ENCODE data around the gene CISD3. TPM values are rescaled to one million over a fixed set of nuclear protein-coding genes. Genes with fewer than 3 reads are reported as not detected.
"Not testable (repeated sequence)": the region's sequence is repeated elsewhere in the genome, so short reads cannot be mapped to it uniquely, and the experiment has no call there.

CISD3 gene
- total RNA-seq, 1 donor from 2014 or later, result 51.5 TPM

GRCh38 chr17:38707678-38708351 is 22.3 kb upstream of the CISD3 start:
- DNase-seq (ENCODE audit: low spot score), result no peak

DNA sequence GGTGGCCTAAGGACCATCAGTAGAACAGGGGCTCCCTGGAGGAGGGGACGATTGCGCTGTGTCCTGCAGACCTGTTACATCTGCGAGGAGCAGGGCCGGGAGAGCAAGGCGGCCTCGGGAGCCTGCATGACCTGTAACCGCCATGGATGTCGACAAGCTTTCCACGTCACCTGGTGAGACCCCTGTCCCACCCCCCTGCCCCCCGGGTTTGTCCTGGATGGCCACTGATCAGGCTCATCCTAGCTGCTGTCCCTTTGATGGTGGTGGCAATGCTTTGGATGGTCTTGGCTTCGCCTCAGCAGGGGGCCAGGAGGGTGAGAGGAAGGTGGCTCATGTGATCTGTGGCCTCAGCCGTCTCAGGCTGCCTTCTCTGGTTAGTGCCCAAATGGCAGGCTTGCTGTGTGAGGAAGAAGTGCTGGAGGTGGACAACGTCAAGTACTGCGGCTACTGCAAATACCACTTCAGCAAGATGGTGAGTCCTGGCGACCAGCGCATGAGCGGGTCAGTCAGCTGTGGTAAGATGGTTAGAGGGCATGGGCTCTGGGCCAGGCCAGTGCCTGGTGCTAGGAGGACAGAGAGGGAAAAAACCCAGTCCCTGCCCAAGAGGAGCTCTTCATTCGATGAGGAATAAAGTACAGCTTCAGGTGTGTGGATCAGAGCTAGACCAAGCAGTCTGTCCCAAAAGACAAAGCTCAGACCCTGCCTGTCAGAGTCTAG is 20.9 kb upstream of the CISD3 start:
- no peak for DNase-seq (ENCODE audit: low spot score)

DNA sequence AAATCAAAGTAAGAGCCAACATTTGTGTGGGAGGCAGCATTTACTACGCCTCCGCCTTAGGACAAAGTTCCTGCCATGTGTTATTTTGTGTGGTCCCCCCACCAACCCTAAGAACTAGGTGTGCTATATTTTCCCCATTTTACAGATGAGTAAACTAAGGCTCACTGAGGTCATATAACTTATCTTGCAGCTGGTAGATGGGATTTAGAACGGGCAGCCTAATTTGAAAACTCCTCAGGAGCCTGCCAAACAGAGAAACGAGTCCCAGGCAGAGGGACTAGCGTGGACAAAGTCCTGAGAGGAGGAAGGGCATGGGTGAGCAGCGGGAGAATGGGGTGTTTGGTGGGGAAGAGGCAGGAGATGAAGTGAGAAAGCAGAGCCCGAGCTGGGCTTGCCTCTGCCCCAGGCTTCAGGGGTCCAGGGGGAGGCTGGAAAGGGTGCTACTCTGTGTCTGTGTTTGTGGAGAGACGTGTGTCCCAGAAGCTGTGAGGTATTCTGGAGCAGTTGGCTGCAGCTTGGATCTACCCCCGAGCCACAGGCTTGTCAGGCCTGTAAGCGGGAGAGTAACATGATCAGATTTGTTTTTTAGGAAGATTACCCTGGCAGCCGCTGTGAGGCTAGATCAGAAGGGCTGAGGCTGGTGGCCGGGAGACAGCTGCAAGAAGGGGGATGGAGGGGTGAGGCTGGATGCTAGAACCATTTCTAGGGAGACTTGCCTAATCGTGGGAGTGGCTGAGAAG is 20.1 kb upstream of the CISD3 start:
- no peak for DNase-seq (ENCODE audit: low spot score)

DNA sequence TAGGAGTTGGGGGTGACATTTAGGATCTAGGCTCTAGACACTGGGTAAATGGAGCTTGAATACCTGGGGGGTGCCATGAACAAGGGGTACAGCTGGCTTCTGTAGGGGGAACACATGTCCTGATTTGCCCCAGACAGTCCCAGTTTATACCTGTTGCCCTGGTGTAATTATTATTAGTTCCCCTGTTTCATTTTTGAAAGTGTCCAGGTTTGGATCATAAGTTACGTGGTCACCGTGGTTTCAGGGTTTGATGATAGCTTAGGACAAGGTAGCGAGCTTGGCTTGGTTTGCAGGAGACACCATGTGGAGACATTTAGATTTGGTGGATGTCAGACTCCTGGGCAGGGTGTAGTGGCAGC is 19.6 kb upstream of the CISD3 start:
- no peak for DNase-seq (ENCODE audit: low spot score)

- no peak for DNase-seq (ENCODE audit: low spot score)
Observed at GRCh38 chr17:38710985-38711384, 19.2 kb upstream of the CISD3 start.

- DNase-seq (ENCODE audit: low spot score), result no peak
Observed at GRCh38 chr17:38711792-38712571, 18.2 kb upstream of the CISD3 start.

DNA sequence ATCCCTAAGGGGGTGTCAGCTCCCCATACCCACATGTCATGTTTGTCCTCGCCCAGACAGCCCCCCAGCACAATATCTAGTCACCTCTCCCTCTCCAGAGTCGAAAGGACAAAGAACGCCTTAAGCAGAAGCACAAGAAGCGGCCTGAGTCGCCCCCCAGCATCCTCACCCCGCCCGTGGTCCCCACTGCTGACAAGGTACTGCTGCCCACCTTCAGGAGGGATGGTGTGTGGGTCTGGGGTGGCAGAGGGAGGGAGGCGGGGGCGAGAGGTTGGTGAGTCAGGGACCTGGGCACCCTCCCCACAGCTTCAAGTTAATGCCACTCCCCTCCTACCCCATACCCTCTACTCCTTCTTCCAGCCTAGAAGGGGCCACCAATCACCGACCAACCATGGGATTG is 17.5 kb upstream of the CISD3 start:
- DNase-seq (ENCODE audit: low spot score), result no peak

- no peak for DNase-seq (ENCODE audit: low spot score)
Observed at GRCh38 chr17:38713456-38714075, 16.6 kb upstream of the CISD3 start.

- no peak for DNase-seq (ENCODE audit: low spot score)
Observed at GRCh38 chr17:38715216-38715943, 14.8 kb upstream of the CISD3 start.

DNA sequence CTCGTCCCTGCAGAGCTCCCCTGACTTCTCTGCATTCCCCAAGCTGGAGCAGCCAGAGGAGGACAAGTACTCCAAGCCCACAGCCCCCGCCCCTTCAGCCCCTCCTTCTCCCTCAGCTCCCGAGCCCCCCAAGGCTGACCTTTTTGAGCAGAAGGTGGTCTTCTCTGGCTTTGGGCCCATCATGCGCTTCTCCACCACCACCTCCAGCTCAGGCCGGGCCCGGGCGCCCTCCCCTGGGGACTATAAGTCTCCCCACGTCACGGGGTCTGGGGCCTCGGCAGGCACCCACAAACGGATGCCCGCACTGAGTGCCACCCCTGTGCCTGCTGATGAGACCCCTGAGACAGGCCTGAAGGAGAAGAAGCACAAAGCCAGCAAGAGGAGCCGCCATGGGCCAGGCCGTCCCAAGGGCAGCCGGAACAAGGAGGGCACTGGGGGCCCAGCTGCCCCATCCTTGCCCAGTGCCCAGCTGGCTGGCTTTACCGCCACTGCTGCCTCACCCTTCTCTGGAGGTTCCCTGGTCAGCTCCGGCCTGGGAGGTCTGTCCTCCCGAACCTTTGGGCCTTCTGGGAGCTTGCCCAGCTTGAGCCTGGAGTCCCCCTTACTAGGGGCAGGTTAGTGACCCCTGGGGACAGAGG is 13.7 kb upstream of the CISD3 start:
- DNase-seq (ENCODE audit: low spot score), result no peak

DNA sequence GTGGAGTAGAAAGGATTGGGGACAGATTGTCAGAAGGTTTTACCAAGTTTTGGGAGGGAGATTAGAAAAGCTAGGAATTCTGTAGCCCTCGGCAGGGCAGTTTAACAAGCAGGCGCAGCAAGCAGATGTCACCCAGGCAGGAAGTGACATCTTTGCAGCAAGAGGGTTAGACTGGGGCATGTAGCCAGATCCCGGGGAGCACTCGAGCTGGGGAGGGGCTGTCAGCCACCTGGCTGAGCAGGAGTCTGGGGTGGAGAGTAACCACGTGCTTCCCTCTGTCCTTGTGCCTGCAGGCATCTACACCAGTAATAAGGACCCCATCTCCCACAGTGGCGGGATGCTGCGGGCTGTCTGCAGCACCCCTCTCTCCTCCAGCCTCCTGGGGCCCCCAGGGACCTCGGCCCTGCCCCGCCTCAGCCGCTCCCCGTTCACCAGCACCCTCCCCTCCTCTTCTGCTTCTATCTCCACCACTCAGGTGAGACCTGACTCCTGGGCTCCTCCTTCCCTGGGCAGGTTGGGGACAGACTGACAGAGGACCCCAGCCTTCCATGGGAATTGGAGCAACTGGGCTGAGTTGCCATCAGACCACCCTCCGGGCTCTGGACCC is 12.9 kb upstream of the CISD3 start:
- no peak for DNase-seq (ENCODE audit: low spot score)

- no peak for DNase-seq (ENCODE audit: low spot score)
Observed at GRCh38 chr17:38719289-38719942, 10.7 kb upstream of the CISD3 start.

GRCh38 chr17:38719943-38720641 is 10.0 kb upstream of the CISD3 start:
- DNase-seq (ENCODE audit: low spot score), result no peak

- no peak for DNase-seq (ENCODE audit: low spot score)
Observed at GRCh38 chr17:38720941-38721340, 9.2 kb upstream of the CISD3 start.

GRCh38 chr17:38721802-38722201 is 8.3 kb upstream of the CISD3 start:
- DNase-seq (ENCODE audit: low spot score), result no peak

- DNase-seq (ENCODE audit: low spot score), result no peak
Observed at GRCh38 chr17:38724337-38724988, 5.7 kb upstream of the CISD3 start.

DNA sequence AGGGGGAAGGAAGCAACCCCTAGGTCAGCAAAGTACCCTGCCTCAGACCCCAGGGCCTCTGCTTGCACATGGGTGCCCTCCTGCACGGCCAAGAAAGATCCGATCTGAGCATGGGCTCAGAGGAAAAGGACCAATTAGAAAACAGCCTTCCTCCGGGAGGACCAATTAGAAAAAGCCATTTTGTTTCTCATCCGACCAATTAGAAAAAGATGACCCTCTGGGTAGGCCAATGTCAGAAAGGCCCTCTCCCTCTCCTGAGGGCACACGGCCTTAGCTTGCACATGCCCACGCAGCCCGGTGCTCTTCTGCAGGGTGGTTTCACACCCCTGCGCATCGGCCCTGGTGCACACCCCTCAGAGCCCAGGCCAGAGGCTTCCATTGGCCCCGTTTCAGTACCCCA is 5.1 kb upstream of the CISD3 start:
- no peak for DNase-seq (ENCODE audit: low spot score)

DNA sequence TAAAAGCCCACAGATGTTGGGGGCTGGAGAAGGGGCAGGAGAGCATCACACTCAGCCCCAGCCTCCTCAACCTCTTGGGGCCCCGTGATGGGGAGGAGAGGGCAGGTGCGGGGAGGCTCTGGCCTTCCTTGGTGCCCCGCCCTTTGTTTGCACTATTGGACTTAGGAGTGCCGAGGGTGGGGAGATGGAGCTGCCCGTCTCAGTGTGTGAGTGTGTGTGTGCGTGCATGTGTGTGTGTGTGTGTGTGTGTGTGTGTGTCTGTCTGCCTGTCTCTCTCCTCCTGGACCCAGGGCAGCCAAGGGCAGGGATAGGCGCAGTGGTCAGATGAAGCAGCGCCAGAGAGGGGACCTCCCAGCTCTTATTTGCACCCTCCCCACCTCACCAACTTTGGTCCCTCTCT is 4.0 kb upstream of the CISD3 start:
- not testable (repeated sequence) for DNase-seq (ENCODE audit: low spot score)

Data from mucosa of gallbladder (tissue), 1 donor.